GM12873 (cell line): Measurements from ENCODE around the gene MSL2.

Experiments used
- TF ChIP-seq, protein P1 (sequence below): IDR thresholded peaks from 2 replicates; pipeline ENCODE4 v1.5.1; 2012; ENCODE audit warnings: low read depth, mild to moderate bottlenecking, moderate library complexity, low read length, control low read depth; ENCODE audit not compliant: insufficient read depth; ENCODE audit errors: missing control alignments

Gene MSL2

DNA sequence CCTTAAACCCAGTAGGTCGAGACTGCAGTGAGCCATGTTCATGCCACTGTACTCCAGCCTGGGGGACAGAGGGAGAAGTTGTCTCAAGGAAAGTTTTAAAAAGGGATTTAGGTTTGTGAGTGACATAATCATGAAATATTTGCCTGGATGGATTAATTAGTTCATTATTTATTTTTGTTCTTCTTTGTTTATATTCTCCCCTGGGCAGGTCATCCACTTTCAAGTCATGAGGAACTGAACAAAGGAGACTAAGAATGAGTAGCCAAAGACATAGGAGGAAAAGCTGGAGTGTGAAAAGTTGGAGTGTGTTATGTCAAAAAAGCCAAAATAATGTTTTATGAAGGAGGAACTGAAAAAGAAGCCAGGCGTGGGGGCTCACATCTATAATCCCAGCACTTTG is 36.3 kb upstream of the MSL2 start:
- TF ChIP-seq, protein P1, sequence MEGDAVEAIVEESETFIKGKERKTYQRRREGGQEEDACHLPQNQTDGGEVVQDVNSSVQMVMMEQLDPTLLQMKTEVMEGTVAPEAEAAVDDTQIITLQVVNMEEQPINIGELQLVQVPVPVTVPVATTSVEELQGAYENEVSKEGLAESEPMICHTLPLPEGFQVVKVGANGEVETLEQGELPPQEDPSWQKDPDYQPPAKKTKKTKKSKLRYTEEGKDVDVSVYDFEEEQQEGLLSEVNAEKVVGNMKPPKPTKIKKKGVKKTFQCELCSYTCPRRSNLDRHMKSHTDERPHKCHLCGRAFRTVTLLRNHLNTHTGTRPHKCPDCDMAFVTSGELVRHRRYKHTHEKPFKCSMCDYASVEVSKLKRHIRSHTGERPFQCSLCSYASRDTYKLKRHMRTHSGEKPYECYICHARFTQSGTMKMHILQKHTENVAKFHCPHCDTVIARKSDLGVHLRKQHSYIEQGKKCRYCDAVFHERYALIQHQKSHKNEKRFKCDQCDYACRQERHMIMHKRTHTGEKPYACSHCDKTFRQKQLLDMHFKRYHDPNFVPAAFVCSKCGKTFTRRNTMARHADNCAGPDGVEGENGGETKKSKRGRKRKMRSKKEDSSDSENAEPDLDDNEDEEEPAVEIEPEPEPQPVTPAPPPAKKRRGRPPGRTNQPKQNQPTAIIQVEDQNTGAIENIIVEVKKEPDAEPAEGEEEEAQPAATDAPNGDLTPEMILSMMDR = no peak

DNA sequence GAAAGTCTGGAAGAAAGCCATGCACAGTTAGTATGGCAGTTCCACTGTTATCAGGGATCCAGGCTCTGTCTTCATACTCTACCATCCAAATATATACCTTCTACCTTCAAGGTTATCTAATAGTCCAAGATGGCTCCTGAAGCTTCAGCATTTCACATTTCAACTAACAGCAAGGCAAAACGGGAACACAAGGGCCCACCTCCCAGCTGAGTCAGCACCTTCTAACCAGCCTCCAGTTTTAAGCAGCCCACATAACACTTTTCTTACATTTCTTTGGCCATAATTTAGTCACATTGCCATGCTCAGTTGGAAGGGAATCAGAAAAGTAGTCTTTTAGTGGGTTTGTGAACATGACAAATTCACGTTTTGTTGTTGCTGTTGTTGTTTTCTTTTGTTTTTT is 15.4 kb upstream of the MSL2 start:
- TF ChIP-seq, protein P1 = no peak

DNA sequence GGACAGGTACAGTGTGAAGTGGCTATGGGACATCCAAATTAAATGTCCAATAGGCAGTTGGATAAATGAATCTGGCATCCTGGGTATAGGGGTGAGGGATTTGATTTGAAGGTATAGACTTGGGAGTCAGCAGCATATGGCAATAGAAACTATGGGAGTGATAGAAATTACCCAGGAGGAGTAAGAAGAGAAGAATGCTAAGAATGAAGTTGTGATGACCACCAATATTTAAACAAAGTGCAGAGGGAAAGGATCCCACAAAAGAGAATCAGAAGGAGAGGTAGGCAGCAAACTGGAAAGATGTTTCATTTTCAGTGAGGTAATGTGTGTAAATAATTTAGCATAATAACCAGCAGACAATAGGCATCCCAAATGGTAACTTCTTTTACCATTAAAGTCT is 13.8 kb upstream of the MSL2 start:
- TF ChIP-seq, protein P1 = no peak

DNA sequence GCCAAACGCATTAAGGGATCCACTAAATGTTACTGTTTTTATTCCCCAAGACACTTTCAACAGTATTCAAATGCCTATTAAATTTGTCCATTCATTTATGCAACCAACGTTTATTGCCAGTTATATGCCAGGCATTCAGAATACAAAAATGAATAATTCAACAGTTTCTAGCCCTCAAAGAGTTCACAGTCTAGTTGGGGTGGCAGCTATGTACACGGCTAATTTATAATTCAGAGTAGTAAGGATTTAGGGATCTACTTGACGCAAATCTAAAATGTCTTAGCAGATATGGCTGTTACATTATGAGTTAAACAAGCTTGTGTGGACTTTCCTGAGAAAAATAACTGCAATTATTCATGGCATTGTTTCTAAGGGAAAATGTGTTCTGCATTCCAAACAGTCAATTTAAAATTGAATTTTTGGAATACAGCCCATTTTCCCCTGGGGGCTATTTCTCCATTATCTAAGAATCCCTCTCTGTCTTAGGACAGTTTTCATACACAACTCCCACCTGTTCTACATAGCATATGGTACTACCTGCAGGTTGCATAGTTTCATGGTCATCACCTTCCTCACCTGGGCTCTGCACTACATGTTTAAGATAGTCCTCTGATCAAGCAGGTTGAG is 11.5 kb upstream of the MSL2 start:
- TF ChIP-seq, protein P1 = no peak

DNA sequence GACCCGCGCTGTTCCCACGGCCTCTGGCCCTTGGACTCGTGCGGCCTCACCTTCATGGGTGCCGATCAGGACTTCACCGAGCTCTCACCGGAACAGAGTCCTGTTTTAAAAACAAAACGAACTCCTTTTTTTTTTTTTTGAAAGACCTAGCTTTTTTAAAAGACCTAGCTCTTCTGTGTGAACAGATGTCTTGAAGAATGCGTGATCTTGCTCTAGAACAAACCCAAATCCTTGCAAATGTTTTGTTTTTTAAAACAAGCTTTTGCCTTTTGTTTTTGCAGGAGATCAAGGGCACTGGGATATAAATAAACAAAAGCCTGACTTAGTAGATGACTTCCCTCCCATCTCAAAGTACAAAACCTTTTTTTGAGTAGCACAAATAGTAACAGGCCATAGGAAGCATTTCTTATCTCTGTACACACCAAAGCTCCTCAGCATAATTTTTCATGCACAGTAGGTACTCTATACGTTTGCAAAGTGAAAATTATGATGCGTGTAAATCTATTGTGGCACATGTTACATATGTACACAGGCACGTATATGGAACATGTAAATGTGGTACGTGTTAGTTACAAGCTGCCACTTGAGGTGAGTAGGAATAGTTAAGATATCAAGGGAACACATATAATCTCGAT is 1.1 kb upstream of the MSL2 start:
- TF ChIP-seq, protein P1 = no peak

DNA sequence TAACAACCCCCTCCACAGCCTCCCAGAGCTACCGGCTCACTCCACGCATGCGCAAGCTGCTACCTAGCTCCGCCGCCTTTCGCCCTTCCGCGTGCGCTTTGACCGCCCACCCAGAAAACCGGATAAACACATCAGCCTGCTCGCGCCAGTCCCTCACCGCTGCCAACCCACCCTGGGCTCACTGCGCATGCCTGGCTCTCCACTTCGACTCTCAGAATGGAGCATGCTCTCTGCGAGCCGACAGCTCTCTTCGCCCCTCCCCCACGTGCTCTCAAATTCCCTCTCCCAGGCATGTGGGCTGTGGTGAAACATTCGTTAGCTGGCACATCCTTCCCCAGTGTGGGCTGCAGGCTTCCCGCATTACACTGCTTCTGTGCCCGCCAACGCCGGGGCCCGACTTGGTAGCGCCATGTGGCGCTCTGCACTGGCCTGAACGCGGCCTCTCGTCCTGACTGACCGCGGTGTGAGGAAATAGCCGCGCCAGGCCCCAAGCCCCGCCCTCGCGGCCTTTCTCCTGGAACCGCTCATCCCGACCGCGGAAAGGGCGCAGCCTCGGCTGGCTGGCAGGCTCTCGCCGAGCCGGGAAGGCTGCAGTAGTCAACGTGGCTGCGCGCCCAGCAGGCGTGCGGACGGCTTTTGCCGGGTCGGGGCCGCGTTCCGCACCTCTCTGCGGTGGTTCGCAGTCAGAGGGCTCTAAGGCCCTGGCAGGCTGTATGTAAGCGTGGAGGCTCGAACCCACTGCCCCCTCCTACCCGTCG is 445 bp upstream of the MSL2 start:
- TF ChIP-seq, protein P1 = no peak

DNA sequence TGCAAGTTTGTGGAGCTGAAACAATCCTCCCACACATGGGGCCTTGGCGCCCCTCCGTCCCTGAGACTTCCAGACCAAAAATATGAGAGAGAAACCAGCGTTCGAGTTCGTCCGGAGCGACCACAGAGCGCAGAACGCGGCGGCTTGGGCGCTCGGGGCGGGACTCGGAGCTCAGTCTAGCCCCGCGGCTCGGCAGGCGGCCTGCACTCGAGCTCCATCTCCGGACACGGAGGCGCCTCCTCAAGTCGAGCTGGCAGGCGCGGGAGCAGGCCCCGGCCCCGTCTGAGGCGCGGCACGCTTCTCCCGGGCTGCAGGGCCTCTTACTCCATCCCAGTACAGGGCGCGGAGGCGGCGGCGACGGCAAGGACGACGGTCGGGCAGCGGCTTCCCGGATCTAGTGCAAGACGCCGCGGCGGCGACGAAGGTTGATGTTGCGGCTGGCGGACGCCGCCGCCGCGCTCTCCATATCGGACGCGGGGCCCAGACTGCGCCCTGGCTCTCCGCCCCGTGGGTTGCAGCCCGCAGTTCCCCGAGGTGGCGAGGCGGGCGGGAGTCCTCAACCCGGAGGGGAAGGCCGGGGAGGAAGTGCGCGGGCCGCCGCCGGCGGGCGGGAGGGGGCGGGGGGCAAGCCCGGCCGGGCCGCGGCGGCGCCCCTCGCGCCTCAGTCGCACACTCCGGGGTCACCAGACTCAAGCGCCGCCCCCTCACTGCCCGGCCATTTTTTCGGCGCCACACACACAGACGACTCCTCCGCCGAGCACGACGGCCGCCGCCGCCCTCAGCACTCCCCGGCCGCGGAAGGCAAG is 674 bp downstream of the MSL2 start:
- TF ChIP-seq, protein P1 = peak; percentile 1
